Hematopoietic multipotent progenitor cell treated with erythropoietin and hydrocortisone succinate and interleukin-3 and kit ligand, for 17 days (in vitro differentiated cells): ENCODE measurements around the gene STAG1.
"Not testable (repeated sequence)": the region's sequence is repeated elsewhere in the genome, so short reads cannot be mapped to it uniquely, and the experiment has no call there.

Experiments used
- DNase-seq: peaks from one replicate; pipeline ENCODE4 v3.0.0-alpha.2; 2015; ENCODE audit warnings: low spot score

STAG1 gene

DNA sequence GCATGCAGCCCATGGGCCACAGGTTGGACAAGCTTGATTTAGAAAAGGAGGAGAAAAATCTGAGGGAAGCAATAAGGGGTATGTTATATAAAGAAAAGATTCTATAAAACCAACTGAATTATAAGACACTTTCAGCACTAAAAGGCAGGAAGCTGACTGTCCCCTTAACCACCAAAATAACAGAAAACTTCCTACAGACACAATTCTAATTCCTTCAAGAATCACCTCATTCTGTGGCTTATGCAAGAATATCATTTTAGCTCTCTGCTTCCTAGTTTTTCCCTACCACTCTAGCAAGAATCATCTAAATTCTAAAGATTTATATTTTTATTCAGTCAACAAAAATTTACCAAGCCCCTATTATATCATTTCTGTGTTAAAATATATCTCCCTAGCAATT, 6.3 kb downstream of the STAG1 start:
- DNase-seq = no peak

DNA sequence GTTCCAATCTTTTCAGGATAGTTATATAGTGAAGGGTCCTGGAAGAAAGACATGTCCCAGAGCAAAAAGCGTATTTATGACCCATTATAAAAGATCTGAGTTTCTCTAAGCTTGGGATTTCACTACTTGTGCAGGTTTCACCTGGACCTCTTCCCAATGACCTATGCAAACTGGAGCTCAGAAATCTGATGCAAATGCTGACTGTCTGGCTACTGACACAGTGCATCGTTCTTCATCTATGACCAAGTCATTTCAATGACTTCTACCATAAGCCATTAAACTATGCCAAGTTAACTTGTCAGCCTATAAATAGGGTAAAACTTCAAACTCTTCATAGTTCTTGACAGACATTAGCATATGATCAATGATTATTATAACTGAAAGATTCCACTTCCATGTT, 11.1 kb downstream of the STAG1 start:
- DNase-seq = no peak

DNA sequence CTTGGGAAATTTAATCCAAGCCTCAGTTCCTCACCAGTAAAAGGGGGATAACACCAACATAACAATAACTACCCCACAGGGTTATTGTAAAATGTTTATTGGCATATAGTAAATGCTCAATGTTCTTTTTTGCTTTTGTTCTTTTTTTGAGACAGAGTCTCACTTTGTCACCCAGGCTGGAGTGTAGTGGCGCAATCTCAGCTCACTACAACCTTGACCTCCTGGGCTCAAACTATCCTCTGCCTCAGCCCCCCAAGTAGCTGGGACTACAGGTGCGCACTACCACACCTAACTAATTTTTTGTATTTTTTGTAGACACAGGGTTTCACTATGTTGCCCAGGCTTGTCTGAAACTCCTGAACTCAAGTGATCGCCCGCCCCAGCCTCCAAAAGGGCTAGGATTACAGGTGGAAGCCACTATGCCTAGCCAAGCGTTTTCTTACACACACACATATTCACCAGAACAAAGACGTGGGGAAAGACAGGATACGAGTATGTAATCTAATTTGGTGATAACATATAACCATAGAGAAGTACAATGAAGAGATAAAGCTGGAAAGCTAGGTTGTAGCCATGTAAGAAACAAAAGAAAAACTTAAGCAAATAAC, 11.7 kb downstream of the STAG1 start:
- DNase-seq = no peak

DNA sequence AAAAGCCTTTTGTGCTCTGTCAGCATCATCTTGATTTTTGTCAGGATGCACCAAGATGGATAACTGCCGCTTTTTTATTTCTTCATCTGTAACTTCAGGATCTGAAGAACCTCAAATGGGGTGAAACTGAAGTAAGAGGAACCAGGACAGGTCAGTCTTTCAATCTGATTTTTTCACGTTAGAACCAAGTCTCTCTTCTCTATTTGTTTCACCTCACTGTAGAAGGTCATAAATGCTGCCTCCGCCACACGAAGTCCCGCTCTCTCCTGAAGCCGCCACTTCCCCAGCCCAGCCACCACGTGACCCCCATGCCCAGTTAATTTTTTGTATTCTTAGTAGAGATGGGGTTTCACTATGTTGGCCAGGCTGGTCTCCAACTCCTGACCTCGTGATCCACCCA, 15.2 kb downstream of the STAG1 start:
- DNase-seq = not testable (repeated sequence)

DNA sequence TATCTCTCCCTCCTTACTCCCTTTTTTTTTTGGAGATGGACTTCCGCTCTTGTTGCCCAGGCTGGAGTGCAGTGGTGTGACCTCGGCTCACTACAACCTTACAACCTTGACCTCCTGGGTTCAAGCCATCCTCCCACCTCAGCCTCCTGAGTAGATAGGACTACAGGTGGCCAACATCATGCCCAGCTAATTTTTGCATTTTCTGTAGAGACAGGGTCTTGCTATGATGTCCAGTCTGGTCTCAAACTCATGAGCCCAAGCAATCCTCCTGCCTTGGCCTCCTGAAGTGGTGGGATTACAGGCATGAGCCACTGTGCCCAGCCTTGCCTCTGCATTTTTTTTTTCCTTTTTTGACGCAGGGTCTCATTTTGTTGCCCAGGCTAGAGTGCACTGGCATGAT, 17.1 kb downstream of the STAG1 start:
- no peak for DNase-seq

DNA sequence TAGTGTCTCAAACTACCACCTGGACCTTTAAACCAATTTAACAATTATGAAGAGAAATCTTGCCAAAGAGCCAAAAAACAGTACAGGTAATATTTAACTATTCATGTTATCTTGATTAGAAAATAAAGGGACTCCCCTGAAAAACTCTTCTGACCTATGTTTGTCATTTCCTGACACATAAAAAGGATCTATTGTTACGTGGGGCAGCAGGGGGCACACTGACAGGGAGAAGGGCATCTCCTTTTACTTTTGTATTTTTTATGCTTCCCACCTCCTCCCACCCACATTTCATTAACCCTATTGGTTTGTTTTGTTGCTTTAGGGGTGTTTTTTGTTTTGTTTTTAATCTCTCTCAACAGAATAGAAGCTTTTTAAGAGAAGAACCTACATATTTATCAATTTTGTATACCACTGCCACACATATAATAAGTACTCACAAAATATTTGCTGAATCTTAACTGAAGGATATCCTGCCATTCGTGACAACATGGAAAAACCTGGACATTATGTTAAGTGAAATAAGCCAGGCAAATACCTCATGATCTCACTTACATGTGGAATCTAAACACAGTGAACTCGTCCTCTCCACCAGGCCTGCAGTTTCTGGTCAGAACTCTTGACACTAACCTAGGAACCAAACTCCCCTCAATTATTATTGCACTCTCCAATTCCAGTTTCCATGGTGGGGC, 17.7 kb downstream of the STAG1 start:
- no peak for DNase-seq

DNA sequence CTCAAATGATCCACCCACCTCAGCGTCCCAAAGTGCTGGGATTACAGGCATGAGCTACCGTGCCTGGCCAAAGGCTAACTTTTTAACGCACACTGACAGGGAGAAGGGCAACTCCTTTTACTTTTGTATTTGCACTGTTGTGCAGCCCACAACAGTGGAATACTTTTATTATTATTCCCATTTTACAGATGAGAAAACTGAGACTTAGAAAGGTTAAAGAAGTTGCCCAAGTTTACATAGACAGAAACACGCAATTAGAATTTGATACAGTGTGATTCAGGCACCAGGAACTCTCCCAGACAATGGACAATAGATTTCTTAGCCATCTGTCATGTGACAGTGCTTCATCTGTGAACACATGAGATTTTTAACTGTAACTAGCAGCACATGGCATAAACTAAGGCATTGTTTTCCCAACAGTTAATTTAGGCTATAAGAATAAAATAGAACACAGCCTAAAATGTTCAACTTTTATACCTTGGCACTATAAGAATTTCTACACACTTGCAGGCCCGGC, 18.8 kb downstream of the STAG1 start:
- no peak for DNase-seq

DNA sequence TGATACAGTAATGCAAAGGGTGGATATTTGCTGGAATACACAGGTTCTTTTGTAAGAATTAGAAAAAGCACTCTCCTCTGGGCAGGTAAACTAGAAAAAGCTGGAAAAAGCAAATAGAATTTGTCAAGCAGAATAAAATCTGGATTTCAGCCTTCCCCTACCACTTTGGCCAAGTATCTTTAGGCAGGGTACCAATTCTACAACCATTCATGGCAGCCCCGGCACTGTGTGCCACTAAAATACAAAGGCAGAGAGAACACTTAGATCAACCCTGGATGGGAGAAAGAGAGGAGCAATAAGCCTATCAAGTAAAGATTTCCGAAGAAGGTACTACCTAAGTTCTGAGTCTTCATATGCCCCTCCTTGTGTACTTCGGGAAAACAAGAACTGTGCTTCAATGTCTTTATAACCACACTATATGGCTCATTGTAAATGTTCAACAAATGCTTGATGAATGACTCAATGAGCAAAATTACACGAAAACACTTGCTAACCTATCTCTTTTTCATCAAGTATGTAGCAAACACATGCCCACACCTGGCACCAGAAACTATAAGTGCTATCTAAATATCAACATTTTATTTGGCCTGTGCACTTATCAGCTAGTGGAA, 20.8 kb downstream of the STAG1 start:
- no peak for DNase-seq

DNA sequence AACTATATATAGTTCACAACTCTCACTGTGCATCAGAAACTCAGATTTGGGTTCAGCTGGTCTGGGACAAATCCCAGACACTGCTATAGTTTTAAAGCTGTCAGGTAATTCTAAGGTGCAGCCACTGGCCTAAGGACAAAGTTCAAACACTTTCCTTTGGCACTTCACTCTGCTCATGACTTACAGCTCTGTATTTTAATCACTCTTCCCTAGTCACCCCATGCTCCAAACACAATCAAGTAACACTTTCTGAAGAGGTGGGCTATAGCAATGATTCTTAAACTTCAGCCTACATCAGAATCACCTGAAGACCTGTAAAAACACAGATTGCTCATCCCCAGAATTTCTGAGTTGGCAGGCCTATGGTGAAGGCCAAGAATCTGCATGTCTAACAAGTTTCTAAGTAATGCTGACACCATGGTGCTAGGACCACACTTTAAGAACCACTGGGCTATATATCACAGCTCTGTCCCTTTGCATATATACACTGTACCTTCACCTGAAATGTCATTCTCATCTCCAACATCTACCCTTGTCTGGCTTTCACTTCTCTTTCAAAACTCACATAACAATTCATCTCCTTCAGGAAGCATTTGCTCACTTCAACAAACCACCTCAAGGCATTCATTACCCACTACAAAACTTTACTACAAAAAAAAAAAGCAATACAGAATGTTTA, 21.4 kb downstream of the STAG1 start:
- DNase-seq = no peak

DNA sequence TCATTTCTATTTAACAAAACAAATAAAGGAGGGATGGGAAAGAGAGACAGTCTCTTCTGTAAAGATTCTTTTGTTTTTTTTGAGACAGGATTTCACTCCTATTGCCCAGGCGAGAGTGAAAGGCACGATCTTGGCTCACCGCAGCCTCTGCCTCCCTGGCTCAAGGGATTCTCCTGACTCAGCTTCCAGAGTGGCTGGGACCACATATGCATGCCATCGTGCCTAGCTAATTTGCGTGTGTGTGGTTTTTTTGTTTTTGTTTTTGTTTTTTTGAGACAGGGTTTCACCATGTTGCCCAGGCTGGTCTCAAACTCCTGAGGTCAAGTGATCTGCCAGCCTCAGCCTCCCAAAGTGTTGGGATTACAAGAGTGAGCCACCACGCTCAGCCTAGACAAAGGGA, 23.3 kb downstream of the STAG1 start:
- no peak for DNase-seq

DNA sequence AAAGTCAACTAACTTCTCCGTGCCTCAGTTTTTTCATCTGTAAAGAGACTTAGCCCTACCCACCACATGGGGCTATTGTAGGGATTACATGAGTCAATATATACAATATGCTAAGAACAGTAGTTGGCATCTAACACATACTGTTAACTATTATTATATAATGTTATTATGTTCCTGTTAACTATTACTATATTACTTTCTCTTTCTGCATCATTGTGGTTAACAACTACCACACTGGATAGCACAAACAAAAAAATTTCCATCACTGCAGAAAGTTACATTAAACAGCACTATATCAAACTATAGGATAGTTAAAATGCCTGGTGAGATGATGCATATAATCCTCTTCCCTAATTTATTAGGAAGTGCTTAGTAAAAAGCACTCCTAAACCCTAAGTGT, 23.7 kb downstream of the STAG1 start:
- DNase-seq = no peak

DNA sequence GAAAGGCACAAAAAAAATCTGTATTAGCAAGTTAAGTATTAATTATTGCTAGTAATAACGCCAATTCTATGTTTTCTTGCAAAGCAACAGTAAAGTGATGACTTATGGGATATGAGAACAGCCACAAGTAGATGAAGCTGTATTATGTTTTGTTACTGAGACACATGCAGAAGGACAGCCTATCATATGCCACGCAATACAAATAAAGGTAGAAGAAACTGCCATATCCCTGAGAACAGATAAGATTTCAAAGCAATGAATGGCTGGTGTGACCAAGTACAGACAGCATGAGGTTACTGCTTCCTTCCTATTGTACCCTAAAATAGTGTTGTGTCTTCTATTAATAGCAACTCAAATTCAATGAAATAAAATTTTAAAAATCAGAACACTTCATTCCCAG, 26.7 kb downstream of the STAG1 start:
- DNase-seq = no peak

DNA sequence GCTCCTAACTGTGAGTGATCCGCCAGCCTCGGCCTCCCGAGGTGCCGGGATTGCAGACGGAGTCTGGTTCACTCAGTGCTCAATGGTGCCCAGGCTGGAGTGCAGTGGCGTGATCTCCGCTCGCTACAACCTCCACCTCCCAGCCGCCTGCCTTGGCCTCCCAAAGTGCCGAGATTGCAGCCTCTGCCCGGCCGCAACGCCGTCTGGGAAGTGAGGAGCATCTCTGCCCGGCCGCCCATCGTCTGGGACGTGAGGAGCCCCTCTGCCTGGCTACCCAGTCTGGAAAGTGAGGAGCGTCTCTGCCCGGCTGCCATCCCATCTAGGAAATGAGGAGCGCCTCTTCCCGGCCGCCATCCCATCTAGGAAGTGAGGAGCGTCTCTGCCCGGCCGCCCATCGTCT, 29.3 kb downstream of the STAG1 start:
- not testable (repeated sequence) for DNase-seq

DNA sequence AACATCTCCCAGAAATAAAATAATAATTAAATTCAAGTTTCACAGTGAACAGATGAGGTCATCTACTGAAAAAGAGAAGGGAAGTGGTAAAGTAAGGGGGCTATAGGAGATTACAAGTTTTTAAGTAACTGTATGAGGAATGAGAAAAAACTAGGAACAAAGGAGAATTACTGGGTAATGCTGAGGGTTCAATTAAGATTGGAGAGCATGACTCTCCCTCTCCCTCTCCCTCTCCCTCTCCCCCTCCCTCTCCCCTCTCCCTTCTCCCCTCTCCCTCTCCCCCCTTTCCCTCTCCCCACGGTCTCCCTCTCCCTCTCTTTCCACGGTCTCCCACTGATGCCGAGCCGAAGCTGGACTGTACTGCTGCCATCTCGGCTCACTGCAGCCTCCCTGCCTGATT, 29.8 kb downstream of the STAG1 start:
- not testable (repeated sequence) for DNase-seq

DNA sequence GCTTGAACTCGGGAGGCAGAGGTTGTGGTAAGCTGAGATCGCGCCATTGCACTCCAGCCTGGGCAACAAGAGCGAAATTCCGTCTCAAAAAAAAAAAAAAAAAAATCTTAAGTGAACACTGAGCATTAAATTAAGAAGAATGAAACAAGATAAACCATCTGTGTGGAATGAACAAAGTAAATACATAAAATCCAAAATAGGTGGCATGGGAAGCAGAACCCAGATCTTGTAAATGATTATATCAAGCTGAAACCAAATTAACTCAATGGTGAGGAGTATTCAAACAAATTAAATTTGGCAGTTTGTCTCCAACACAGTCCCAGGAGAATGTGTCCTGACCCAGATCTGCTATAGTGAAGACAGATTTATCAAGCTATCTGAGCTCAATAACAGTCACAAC, 32.1 kb downstream of the STAG1 start:
- no peak for DNase-seq

DNA sequence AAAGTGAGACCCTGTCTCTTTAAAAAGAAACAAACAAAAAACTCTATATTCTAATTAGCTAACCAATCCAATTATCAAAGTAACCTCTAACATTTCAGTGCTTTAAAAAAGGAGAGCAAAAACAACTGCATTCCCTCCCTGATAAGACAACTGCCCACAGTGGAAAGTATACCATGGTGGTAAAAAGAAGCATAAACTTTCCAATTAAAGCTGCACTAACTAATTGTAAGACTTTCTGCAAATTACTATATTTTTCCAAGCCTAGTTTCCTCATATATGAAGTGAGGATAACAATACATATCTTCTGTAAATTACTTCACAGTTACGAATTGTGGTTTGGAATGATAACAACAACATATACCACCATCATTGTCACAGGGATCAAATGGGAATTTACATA, 35.5 kb downstream of the STAG1 start:
- no peak for DNase-seq

DNA sequence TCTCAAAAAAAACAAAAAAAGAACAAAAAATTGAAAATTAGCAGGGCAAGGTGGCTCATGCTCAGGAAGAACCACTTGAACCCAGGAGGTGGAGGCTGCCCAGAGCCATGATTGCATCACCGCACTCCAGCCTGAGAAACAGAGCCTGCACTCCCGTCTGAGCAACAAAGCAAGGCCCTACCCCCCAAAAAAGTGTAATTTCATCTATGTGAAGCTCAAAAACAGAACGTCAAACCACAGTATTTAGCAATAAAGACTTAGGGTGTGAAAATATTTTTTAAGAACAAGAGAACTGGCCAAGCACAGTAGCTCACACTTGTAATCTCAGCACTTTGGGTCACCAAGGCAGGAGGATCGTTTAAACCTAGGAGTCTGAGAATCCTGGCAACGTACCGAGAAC, 38.2 kb downstream of the STAG1 start:
- DNase-seq = no peak

DNA sequence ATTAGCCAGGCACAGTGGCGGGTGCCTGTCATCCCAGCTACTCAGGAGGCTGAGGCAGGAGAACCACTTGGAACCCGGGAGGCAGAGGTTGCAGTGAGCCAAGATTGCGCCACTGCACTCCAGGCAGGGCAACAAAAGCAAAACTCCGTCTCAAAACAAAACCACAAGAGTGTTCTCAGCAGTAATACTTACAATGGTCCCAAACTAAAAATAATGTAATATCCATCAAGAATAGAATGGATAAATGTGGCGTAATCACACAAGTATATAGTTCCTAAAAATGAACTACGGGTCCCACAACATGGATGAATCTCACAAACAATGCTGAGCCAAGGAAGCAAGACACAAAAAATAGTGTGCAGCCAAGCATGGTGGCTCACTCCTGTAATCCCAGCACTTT, 39.2 kb downstream of the STAG1 start:
- DNase-seq = no peak

DNA sequence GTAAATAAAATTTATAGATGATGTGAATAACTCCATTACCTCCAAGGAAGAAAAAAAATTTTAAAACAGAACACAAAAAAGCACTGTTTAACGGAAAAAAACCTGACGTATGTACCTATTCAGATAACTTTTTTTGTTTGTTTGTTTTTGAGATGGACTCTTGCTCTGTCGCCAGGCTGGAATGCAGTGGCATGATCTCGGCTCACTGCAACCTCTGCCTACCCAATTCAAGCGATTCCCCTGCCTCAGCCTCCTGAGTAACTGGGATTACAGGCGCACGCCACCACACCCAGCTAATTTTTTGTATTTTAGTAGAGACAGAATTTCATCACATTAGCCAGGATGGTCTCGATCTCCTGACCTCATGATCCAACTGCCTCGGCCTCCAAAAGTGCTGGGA, 40.3 kb downstream of the STAG1 start:
- DNase-seq = not testable (repeated sequence)

DNA sequence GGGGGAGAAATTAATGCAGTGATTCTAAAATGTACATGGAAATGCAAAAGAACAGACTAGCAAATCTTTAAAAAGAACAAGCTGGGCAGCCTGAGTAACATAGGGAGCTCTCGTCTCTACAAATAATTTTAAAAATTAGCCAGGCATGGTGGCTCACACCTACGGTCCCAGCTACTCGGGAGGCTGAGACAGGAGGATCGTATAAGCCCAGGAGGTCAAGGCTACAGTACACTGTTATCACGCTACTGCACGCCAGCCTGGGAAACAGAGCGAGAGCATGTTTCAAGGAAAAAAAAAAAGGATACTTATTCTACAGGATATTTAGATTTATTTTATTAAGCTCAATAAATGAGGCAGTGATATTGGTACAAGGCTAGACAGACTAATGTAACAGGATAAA, 40.9 kb downstream of the STAG1 start:
- no peak for DNase-seq

DNA sequence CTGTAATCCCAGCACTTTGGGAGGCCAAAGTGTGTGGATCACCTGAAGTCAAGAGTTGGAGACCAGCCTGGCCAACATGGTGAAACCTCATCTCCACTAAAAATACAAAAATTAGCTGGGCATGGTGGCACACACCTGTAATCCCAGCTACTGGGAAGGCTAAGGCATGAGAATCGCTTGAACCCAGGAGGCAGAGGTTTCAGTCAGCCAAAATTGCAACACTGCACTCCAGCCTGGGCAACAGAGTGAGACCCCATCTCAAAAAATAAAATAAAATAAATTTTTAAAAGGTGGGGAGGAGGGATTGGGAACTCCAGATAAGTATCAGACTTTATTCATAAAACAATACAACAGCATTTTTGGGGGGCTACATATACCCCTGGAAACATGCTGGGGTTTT, 42.4 kb downstream of the STAG1 start:
- DNase-seq = not testable (repeated sequence)

DNA sequence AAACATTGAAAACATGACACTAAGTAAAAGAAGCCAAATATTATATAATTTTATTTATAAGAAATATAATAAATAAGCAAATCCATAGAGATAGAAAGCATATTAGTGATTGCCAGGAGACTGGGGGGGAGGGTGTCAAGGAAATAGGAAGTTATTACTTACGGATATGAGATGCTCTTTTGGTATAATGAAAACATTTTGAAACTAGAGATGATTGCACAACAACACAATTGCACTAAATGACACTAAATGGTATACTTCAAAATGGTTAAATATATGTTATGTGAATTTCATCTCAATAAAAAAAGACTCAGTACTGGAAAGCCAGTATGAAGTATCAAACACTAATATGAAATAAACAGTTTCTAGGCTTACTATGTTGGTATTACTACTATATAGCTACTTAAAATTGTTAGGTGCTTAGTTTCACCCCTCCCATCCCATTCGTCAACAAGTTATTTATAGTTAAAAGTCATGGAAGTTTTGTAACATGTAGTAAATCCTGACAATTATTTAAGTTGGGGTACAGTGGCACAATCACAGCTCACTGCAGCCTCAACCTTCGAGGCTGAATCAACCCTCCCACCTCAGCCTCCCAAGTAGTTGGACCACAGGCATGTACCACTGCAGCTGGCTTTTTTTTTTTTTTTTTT, 43.7 kb downstream of the STAG1 start:
- DNase-seq = no peak
